Measurements from ENCODE around the gene STIM1.

Gene STIM1

GRCh38 chr11:3906166-3906565 is 50.7 kb downstream of the STIM1 start:
- ChIA-PET CTCF (interaction anchor here (0.7 to 2.5 kb wide), 12 partner anchors 9 to 65 kb away, joined by 3 to 8 read pairs (median 4); partner anchors contain the start of gene STIM1), POLR2A (no interaction called here)
- no peak for DNase-seq (ENCODE audit: extremely low spot score)
- TF ChIP-seq CTCF (IDR thresholded peaks at IDR 0.05; ENCODE audit: control extremely low read depth, extremely low read depth, low read depth, missing control alignments): no peak

- no peak for TF ChIP-seq CTCF (IDR thresholded peaks at IDR 0.05; ENCODE audit: control extremely low read depth, extremely low read depth, low read depth, missing control alignments)
- POLR2A ChIA-PET: no interaction called here
- no peak for DNase-seq (ENCODE audit: extremely low spot score)
- CTCF ChIA-PET: interaction anchor here (1.2 to 2.5 kb wide), 4 partner anchors 17 to 66 kb away, joined by 3 to 8 read pairs (median 4); partner anchors contain the start of gene STIM1
Measured at GRCh38 chr11:3907590-3907989, 52.1 kb downstream of the STIM1 start.

- no peak for DNase-seq (ENCODE audit: extremely low spot score)
- POLR2A ChIA-PET: no interaction called here
- CTCF ChIA-PET: no interaction called here
- TF ChIP-seq CTCF (IDR thresholded peaks at IDR 0.05; ENCODE audit: control extremely low read depth, extremely low read depth, low read depth, missing control alignments): no peak
Measured at GRCh38 chr11:3909901-3910300, 54.4 kb downstream of the STIM1 start.

- CTCF ChIA-PET: interaction anchor here (1.0 to 1.7 kb wide), 6 partner anchors 15 to 161 kb away, joined by 3 to 6 read pairs (median 4); partner anchors contain the start of gene STIM1
- POLR2A ChIA-PET: no interaction called here
- DNase-seq (ENCODE audit: extremely low spot score): no peak
- no peak for TF ChIP-seq CTCF (IDR thresholded peaks at IDR 0.05; ENCODE audit: control extremely low read depth, extremely low read depth, low read depth, missing control alignments)
Measured at GRCh38 chr11:3911908-3912505, 56.5 kb downstream of the STIM1 start.

- no peak for DNase-seq (ENCODE audit: extremely low spot score)
- TF ChIP-seq CTCF (IDR thresholded peaks at IDR 0.05; ENCODE audit: control extremely low read depth, extremely low read depth, low read depth, missing control alignments): no peak
- POLR2A ChIA-PET: no interaction called here
- CTCF ChIA-PET: interaction anchor here (1.9 kb wide), 1 partner anchor 59 kb away, joined by 5 read pairs; the partner anchor contains the start of gene STIM1
Measured at GRCh38 chr11:3913921-3914320, 58.5 kb downstream of the STIM1 start.

- DNase-seq (ENCODE audit: extremely low spot score): no peak
- no peak for TF ChIP-seq CTCF (IDR thresholded peaks at IDR 0.05; ENCODE audit: control extremely low read depth, extremely low read depth, low read depth, missing control alignments)
- ChIA-PET POLR2A (no interaction called here), CTCF (interaction anchor here (0.7 to 1.9 kb wide), 3 partner anchors 9 to 60 kb away, joined by 3 to 5 read pairs (median 4); partner anchors contain the start of gene STIM1)
Measured at GRCh38 chr11:3914805-3915204, 59.3 kb downstream of the STIM1 start.

All from GM10248 (cell line).